A549 (cell line): ENCODE data around the gene SPATA9. TPM values are rescaled to one million over a fixed set of nuclear protein-coding genes. Genes with fewer than 3 reads are reported as not detected.

ENCODE experiments used
- ATAC-seq, 2 experiments: fragments of 200-7000 bp in 1 of 2; fragments of >200 bp in 1 of 2; cut with Nextera tagmentation in 1 of 2; cut with Tn5 transposase in 1 of 2; 3 replicates each; pipeline versions ENCODE4 v1.8.0 to v1.9.1; 2018 to 2020; ENCODE audit warnings: mild to moderate bottlenecking in 1 of 2, moderate library complexity in 1 of 2
- CTCF ChIA-PET: fragments of 300-600 bp; sonication (Branson Sonifier 250); formaldehyde crosslinking; extraction: SDS; loops from one replicate; lab custom pipeline; 2021; ENCODE audit warnings: antibody characterized with exemption, inconsistent platforms; lab: Yijun Ruan, JAX
- POLR2A ChIA-PET: fragments of 350-600 bp; formaldehyde crosslinking; extraction: SDS; loops from one replicate; lab custom pipeline; 2021; ENCODE audit warnings: antibody characterized with exemption, inconsistent platforms; lab: Yijun Ruan, JAX
- DNase-seq, 2 experiments: peaks; one replicate each; pipeline versions ENCODE4 v3.0.0 to v3.0.0-alpha.2; 2011 to 2016; ENCODE audit warnings: low read depth in 1 of 2, low spot score in 1 of 2
- FAIRE-seq: peaks from 2 replicates; lab custom pipeline; 2011; peaks lifted over from hg19 to GRCh38; lab: Jason Lieb, UNC
- H3K27ac ChIP-seq, 2 experiments: fragments of >200 bp; sonication (Bioruptor Twin); formaldehyde crosslinking; 3 replicates each; pipeline ENCODE4 v1.5.1; 2016 to 2017
- H3K4me1 ChIP-seq: fragments of >200 bp; sonication (Bioruptor Twin); formaldehyde crosslinking; 3 replicates; pipeline ENCODE4 v1.6.1; 2016
- H3K4me2 ChIP-seq: fragments of >200 bp; sonication (Bioruptor Twin); formaldehyde crosslinking; 3 replicates; pipeline ENCODE4 v1.6.1; 2016
- H3K4me3 ChIP-seq: fragments of >200 bp; sonication (Bioruptor Twin); formaldehyde crosslinking; 3 replicates; pipeline ENCODE4 v1.5.1; 2016
- H3K9me3 ChIP-seq: fragments of >200 bp; sonication (Bioruptor Twin); formaldehyde crosslinking; 3 replicates; pipeline ENCODE4 v1.6.1; 2016
- CEBPB ChIP-seq, 2 experiments: fragments of >200 bp in 1 of 2; sonication (Bioruptor Twin) in 1 of 2; formaldehyde crosslinking in 1 of 2; IDR thresholded peaks; 2 replicates each; pipeline ENCODE4 v1.6.1; 2012 to 2016
- CHD2 ChIP-seq: fragments of 150-350 bp; IDR thresholded peaks from 2 replicates; pipeline ENCODE4 v1.6.1; 2014; ENCODE audit warnings: low read length; ENCODE audit not compliant: partially characterized antibody
- EHMT2 ChIP-seq: fragments of 200-600 bp; sonication (generic); IDR thresholded peaks from 2 replicates; pipeline ENCODE4 v1.6.1; 2016; ENCODE audit warnings: antibody characterized with exemption, low read depth, mild to moderate bottlenecking, moderate library complexity
- EP300 ChIP-seq, 2 experiments: fragments of >200 bp; sonication (Bioruptor Twin); formaldehyde crosslinking; IDR thresholded peaks; 2 replicates in 1 of 2; 3 replicates in 1 of 2; pipeline ENCODE4 v1.6.1; 2016 to 2017
- ESRRA ChIP-seq: fragments of 150-350 bp; IDR thresholded peaks from 2 replicates; pipeline ENCODE4 v1.6.1; 2014; ENCODE audit warnings: mild to moderate bottlenecking, low read length, borderline replicate concordance
- FOSB ChIP-seq: fragments of 250-450 bp; sonication (Bioruptor Pico); IDR thresholded peaks from 2 replicates; pipeline ENCODE4 v1.5.0; 2020; ENCODE audit warnings: mild to moderate bottlenecking, moderate library complexity
- FOXS1 ChIP-seq: fragments of 250-450 bp; sonication (Bioruptor Pico); IDR thresholded peaks from 2 replicates; pipeline ENCODE4 v1.5.0; 2020; ENCODE audit warnings: mild to moderate bottlenecking, moderate library complexity
- GATA3 ChIP-seq: IDR thresholded peaks from 2 replicates; pipeline ENCODE4 v1.6.1; 2012; ENCODE audit warnings: borderline replicate concordance
- HDAC2 ChIP-seq: fragments of 200-600 bp; sonication (generic); IDR thresholded peaks from 2 replicates; pipeline ENCODE4 v1.6.1; 2016
- HES2 ChIP-seq: fragments of >200 bp; sonication (Bioruptor Twin); formaldehyde crosslinking; IDR thresholded peaks from 2 replicates; pipeline ENCODE4 v1.6.1; 2016
- HOXB5 ChIP-seq: fragments of 250-450 bp; sonication (Bioruptor Pico); IDR thresholded peaks from 2 replicates; pipeline ENCODE4 v1.5.0; 2020; ENCODE audit warnings: mild to moderate bottlenecking, moderate library complexity
- JUN ChIP-seq, 2 experiments: fragments of >200 bp; sonication (Bioruptor Twin); formaldehyde crosslinking; IDR thresholded peaks; 2 replicates in 1 of 2; 3 replicates in 1 of 2; pipeline ENCODE4 v1.6.1; 2016 to 2017
- JUNB ChIP-seq: fragments of >200 bp; sonication (Bioruptor Twin); formaldehyde crosslinking; IDR thresholded peaks from 2 replicates; pipeline ENCODE4 v1.6.1; 2016
- MAFK ChIP-seq: fragments of 450-650 bp; IDR thresholded peaks from 2 replicates; pipeline ENCODE4 v1.6.1; 2014; ENCODE audit not compliant: partially characterized antibody
- MAZ ChIP-seq: fragments of 150-350 bp; IDR thresholded peaks from 2 replicates; pipeline ENCODE4 v1.6.1; 2014; ENCODE audit warnings: antibody characterized with exemption, low read depth, low read length, borderline replicate concordance
- NR3C1 ChIP-seq: fragments of >200 bp; sonication (Bioruptor Twin); formaldehyde crosslinking; IDR thresholded peaks from 3 replicates; pipeline ENCODE4 v1.6.1; 2017
- RAD21 ChIP-seq, 2 experiments: fragments of >200 bp in 1 of 2; sonication (Bioruptor Twin) in 1 of 2; formaldehyde crosslinking in 1 of 2; IDR thresholded peaks in 1 of 2; conservative IDR thresholded peaks in 1 of 2; 2 replicates in 1 of 2; 3 replicates in 1 of 2; pipeline ENCODE4 v1.6.1; 2012 to 2018; ENCODE audit warnings: inconsistent platforms in 1 of 2
- RCOR1 ChIP-seq: fragments of 150-350 bp; IDR thresholded peaks from 2 replicates; pipeline ENCODE4 v1.6.1; 2014; ENCODE audit warnings: antibody characterized with exemption, low read length, low read depth
- RFX5 ChIP-seq: fragments of 450-650 bp; IDR thresholded peaks from 2 replicates; pipeline ENCODE4 v1.7.1; 2014; ENCODE audit warnings: antibody characterized with exemption, mild to moderate bottlenecking, moderate library complexity
- SREBF2 ChIP-seq: fragments of 450-650 bp; IDR thresholded peaks from 2 replicates; pipeline ENCODE4 v1.6.1; 2014; ENCODE audit warnings: mild to moderate bottlenecking, moderate library complexity
- USF2 ChIP-seq: fragments of 450-650 bp; IDR thresholded peaks from 2 replicates; pipeline ENCODE4 v1.6.1; 2014; ENCODE audit warnings: antibody characterized with exemption
- ZSCAN20 ChIP-seq: fragments of 250-450 bp; sonication (Bioruptor Pico); IDR thresholded peaks from 2 replicates; pipeline ENCODE4 v1.8.0; 2022; ENCODE audit warnings: mild to moderate bottlenecking, moderate library complexity
- WGBS: methylation state at CpG from one replicate; pipeline ENCODE4 v1.1.6; 2017; ENCODE audit errors: missing lambda C conversion rate; 5-methylcytosine and 5-hydroxymethylcytosine counted together
- polyA plus RNA-seq, 4 experiments: library from polyadenylated mRNA; depleted of rRNA in 3 of 4; stranded (reverse); fragments of >200 nt; fragmentation: RNase III in 1 of 4; extraction: RNeasy Plus Mini Kit Qiagen cat#74134 plus additional on column Dnase treatment in 1 of 4; gene quantifications; 2 replicates in 3 of 4; 3 replicates in 1 of 4; pipeline ENCODE4 v1.2.3, GENCODE V29; 2011 to 2017

SPATA9 gene
- polyA plus RNA-seq, 2 of the 4 experiments (the other 2 are of a cell fraction) = 0.16 TPM; not detected in 1

GRCh38 chr5:95697781-95698681 is 15.2 kb upstream of the SPATA9 start:
- DNase-seq (peak in 1 of 2 experiments; percentile 6), ATAC-seq (peak; percentile 43 to 75; a peak in 4 of 6 replicates), FAIRE-seq (no peak)
- WGBS = 36% methylated on average over 7 of the region's 7 CpGs
- Histone ChIP-seq H3K4me2 (peak overlapping the region; percentile 52), H3K4me1 (peaks cover 13% of the 10 kb centered on the region), H3K4me3 (no peak overlapping the region), H3K27ac (peak overlapping the region in 1 of 2 experiments; percentile 35; a peak in 1 of 6 replicates), H3K9me3 (no peaks in the 10 kb centered on the region)
- CTCF ChIA-PET = interaction anchor here (1.4 to 2.9 kb wide), 3 partner anchors 22 to 34 kb away, joined by 3 to 10 read pairs (median 4); partner anchors contain the start of gene RHOBTB3
- POLR2A ChIA-PET = no interaction called here
- peak; percentile 60; the same call in 1 of the 2 replicates for TF ChIP-seq GATA3
- no peak for TF ChIP-seq HDAC2
- no peak for TF ChIP-seq USF2

DNA sequence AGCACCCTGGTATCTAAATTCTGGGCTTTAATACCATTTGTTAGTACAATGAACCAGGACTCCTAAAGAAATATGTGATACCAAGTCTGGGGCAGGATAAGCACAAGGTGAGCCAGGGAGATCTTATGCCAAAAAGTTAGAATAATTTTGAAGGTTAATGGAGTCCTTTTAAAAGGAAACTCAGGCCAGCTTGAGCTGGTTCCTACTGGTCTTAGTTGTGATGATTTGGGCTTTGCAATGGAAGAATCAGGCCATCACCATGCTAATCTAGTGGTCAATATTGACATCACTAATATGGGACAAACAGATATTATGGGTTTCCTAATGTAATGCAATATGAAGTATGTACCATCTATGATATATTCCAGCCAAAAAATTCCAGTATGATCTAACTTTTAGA is 7.5 kb upstream of the SPATA9 start:
- Histone ChIP-seq H3K4me2 (no peak overlapping the region), H3K4me3 (no peak overlapping the region), H3K27ac (no peak overlapping the region), H3K9me3 (no peaks in the 10 kb centered on the region)
- ChIA-PET CTCF (interaction anchor here (0.7 to 1.1 kb wide), 2 partner anchors 9 to 45 kb away, joined by 3 read pairs; no protein-coding TSS in a partner anchor), POLR2A (no interaction called here)
- FAIRE-seq (no peak), DNase-seq (no peak), ATAC-seq (no peak)
- no peak for TF ChIP-seq RAD21 (conservative IDR thresholded peaks at IDR 0.05 in 1 of 2, IDR thresholded peaks at IDR 0.05 in 1 of 2)
- no peak for TF ChIP-seq HES2
- no peak for TF ChIP-seq HOXB5 (CRISPR knock-in tag)
- no peak for TF ChIP-seq EP300 (IDR thresholded peaks at IDR 0.05)
- no peak for TF ChIP-seq MAZ
- TF ChIP-seq NR3C1 = no peak
- no peak for TF ChIP-seq MAFK
- no peak for TF ChIP-seq ZSCAN20
- TF ChIP-seq RCOR1 = no peak
- TF ChIP-seq JUNB = no peak
- TF ChIP-seq FOXS1 (CRISPR knock-in tag) = no peak
- no peak for TF ChIP-seq ESRRA
- no peak for TF ChIP-seq EHMT2
- TF ChIP-seq JUN (IDR thresholded peaks at IDR 0.05) = no peak
- TF ChIP-seq CHD2 = no peak
- TF ChIP-seq CEBPB (IDR thresholded peaks at IDR 0.05) = no peak
- no peak for TF ChIP-seq FOSB
- no peak for TF ChIP-seq SREBF2
- TF ChIP-seq, all 56 proteins: peak for 0
- H3K4me1 ChIP-seq = no peaks in the 10 kb centered on the region

DNA sequence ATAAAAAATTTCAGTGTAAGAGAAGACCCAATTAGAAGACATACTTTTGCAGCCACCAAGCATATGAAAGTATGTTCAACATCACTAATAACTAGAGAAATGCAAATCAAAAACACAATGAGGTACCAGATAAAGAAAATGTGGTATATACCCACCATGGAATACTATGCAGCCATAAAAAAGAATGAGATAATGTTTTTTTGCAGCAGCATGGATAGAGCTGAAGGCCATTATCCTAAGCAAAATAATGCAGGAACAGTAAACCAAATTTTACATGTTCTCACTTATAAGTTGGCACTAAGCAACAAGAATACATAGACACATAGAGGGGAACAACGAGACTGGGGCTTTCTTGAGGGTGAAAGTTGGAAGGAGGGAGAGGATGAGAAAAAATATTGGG is 6.9 kb upstream of the SPATA9 start:
- ChIA-PET POLR2A (no interaction called here), CTCF (interaction anchor here (1.1 kb wide), 1 partner anchor 8 kb away, joined by 3 read pairs; no protein-coding TSS in a partner anchor)
- no peak for TF ChIP-seq RFX5
- ATAC-seq (no peak), FAIRE-seq (no peak), DNase-seq (no peak)
- WGBS = 18% methylated on average over 1 of the region's 1 CpG
- Histone ChIP-seq H3K4me3 (no peak overlapping the region), H3K27ac (no peak overlapping the region), H3K4me2 (no peak overlapping the region), H3K4me1 (no peaks in the 10 kb centered on the region), H3K9me3 (no peaks in the 10 kb centered on the region)
